Lower leg skin (tissue), 4 donors: ENCODE measurements around the gene FLNB. TPM values are rescaled to one million over a fixed set of nuclear protein-coding genes. Genes with fewer than 3 reads are reported as not detected.

Source experiments
- DNase-seq, 2 donors: peaks; one replicate each; pipeline ENCODE4 v3.0.0-alpha.2; 2019; ENCODE audit warnings: low spot score in 2 of 2
- H3K4me3 ChIP-seq: fragments of 200-600 bp; sonication (generic); 2 replicates; pipeline ENCODE4 v1.5.1; 2017; ENCODE audit warnings: mild to moderate bottlenecking, low read depth; ENCODE audit not compliant: poor library complexity, severe bottlenecking
- CTCF ChIP-seq, 3 donors: fragments of 450-650 bp; IDR thresholded peaks; one replicate each; pipeline ENCODE4 v1.5.1; 2016; ENCODE audit warnings: antibody characterized with exemption in 3 of 3, mild to moderate bottlenecking in 3 of 3, moderate library complexity in 2 of 3
- POLR2A ChIP-seq, 2 donors: fragments of 450-650 bp; IDR thresholded peaks; one replicate each; pipeline ENCODE4 v1.6.1; 2016 to 2017; ENCODE audit warnings: antibody characterized with exemption in 2 of 2, mild to moderate bottlenecking in 1 of 2, moderate library complexity in 1 of 2
- WGBS, 2 donors: methylation state at CpG; one replicate each; pipeline ENCODE4 v1.1.5; 2018; 5-methylcytosine and 5-hydroxymethylcytosine counted together
- intact Hi-C: fragments of 100-400 bp; cut with DNase I; formaldehyde crosslinking; loops from one replicate; pipeline ENCODE4 v1.15.0; 2023; ENCODE audit warnings: low total_unique reads
- total RNA-seq, 4 donors: library from RNA; depleted of rRNA; stranded (reverse); fragments of >200 nt; gene quantifications; one replicate each; pipeline ENCODE4 v1.1.0, GENCODE V29; 2016

FLNB gene
- total RNA-seq, 4 donors from 2014 or later, result 108 to 155 (median 128) TPM

DNA sequence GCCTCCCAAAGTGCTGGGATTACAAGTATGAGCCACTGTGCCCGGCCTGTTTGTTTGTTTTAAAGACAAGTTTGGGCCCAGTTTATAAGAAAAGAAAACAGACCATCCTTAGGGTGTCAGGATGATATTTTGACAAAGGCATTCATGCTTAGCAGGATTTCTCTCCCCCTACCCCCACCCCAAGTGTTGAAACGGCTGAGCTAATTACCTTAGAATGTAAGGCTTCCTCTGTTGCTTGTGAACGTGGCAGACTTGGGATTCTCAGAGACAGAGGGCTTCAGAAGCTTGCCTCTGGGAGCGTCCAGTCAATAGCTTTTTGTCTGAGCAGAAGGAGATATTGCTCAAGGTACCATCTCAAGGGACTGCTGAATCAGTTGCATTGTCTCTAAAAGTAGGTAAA, 24.0 kb downstream of the FLNB start:
- no peak overlapping the region for H3K4me3 ChIP-seq
- no peak for DNase-seq
- intact Hi-C loops, result no loop called here
- WGBS, 2 donors, result 85 to 88% methylated on average over 4 of the region's 4 CpGs
- TF ChIP-seq CTCF (IDR thresholded peaks at IDR 0.05) (no peak), POLR2A (IDR thresholded peaks at IDR 0.05) (no peak)

- intact Hi-C loops, result no loop called here
- DNase-seq, result no peak
- WGBS, 2 donors, result 57 to 63% methylated on average over 6 of the region's 6 CpGs
- H3K4me3 ChIP-seq, result no peak overlapping the region
- no peak for TF ChIP-seq POLR2A (IDR thresholded peaks at IDR 0.05)
- no peak for TF ChIP-seq CTCF (IDR thresholded peaks at IDR 0.05)
Measured at GRCh38 chr3:58034738-58035523, 26.7 kb downstream of the FLNB start.

DNA sequence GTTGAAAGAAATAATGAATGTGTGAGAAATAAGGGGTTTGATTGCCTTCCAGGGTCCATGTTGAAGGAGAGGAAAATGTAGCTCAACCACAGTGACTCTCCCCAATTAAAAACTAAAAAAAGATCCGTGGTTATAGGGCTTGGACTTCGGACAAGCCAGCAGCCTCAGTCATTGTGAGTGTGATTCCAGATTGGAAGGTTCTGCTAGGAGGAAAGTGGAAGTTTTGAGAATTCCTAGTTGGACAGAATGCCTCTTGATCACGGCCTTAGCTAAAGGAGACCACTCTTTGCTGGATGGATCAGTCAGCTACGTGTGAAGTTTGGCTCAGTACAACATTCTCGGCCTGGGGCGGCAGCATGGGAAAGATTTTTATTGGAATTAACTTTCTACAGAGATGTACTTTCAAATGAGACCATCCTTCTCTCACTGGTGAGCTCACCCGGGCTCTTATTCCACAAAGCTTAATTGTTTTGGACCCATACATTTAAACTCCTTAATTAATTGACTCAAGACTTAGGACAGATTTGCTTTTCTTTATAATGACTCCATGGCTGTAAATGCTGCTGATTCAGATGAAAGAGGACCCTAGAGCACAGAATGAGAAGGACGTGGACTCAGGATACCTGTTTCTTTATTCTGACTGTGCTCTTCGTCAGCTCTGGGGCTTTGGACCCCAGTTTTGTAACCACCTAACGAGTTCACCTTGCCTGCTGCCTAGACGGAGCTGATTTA, 27.5 kb downstream of the FLNB start:
- 47 to 61% methylated on average over 11 of the region's 11 CpGs for WGBS, 2 donors
- TF ChIP-seq CTCF (IDR thresholded peaks at IDR 0.05), result no peak
- no peak for TF ChIP-seq POLR2A (IDR thresholded peaks at IDR 0.05)
- no peak overlapping the region for H3K4me3 ChIP-seq
- no peak for DNase-seq
- intact Hi-C loops, result no loop called here

- intact Hi-C loops, result no loop called here
- 63 to 68% methylated on average over 8 of the region's 8 CpGs for WGBS, 2 donors
- no peak overlapping the region for H3K4me3 ChIP-seq
- TF ChIP-seq CTCF (IDR thresholded peaks at IDR 0.05) (no peak), POLR2A (IDR thresholded peaks at IDR 0.05) (no peak)
- DNase-seq, result no peak
Measured at GRCh38 chr3:58036293-58037032, 28.2 kb downstream of the FLNB start.

DNA sequence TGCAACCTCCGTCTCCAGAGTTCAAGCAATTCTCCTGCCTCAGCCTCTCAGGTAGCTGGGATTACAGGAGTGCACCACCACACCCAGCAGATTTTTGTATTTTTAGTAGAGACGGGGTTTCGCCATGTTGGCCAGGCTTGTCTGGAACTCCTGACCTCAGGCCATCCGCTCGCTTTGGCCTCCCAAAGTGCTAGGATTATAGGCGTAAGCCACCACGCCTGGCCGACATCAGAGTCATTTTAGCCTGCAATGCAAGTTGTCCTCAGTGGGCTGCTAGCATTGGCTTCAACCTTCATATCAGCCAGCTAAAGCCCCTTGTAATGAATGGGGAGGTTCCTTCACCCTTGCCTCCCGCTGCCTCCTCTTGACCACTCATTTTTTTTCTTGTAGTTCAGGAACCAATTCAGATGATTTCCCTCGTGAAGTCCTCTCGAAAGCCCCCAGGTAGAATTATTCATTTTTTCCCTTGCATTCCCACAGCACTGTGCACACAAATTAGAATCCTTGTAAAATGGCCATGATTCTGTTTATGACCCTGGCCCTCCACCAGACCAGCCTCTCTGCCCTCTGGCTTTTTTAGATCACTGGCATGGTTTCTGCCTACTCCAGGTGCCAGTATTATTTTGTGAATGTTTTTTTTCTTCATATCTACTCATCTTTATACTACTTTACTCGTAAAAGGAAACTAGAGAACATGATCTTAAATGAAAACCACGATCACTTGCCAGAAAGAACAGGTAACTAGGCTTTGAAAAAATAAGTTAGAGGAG, 29.1 kb downstream of the FLNB start:
- no peak overlapping the region for H3K4me3 ChIP-seq
- intact Hi-C loops, result no loop called here
- TF ChIP-seq POLR2A (IDR thresholded peaks at IDR 0.05), result no peak
- TF ChIP-seq CTCF (IDR thresholded peaks at IDR 0.05), result no peak
- no peak for DNase-seq
- 88 to 91% methylated on average over 13 of the region's 13 CpGs for WGBS, 2 donors
